HG03108 (cell line): ENCODE results near the gene KIF3A.

Experiments
- ATAC-seq: cut with Tn5 transposase; IDR thresholded peaks from one replicate; pipeline ENCODE4 v1.9.1; 2021; ENCODE audit warnings: moderate library complexity; ENCODE audit not compliant: unreplicated experiment

KIF3A gene

GRCh38 chr5:132736853-132737833 lies at the start of gene KIF3A:
Gene KIF3A, minus strand, starts transcription at chr5:132737546. Its CDS starts 127 bp downstream, at chr5:132737419.
- ATAC-seq, result peak; percentile 87

- no peak for ATAC-seq
These were observed 49.7 kb upstream of the KIF3A start for GRCh38 chr5:132787076-132787475.

GRCh38 chr5:132785864-132786263 lies 48.5 kb upstream of the KIF3A start:
- no peak for ATAC-seq

- no peak for ATAC-seq
These were observed 48.0 kb upstream of the KIF3A start for GRCh38 chr5:132785365-132785764.

GRCh38 chr5:132782101-132782500 lies 44.8 kb upstream of the KIF3A start:
- ATAC-seq, result no peak

GRCh38 chr5:132781029-132781428 lies 43.7 kb upstream of the KIF3A start:
- no peak for ATAC-seq

- no peak for ATAC-seq
These were observed 43.2 kb upstream of the KIF3A start for GRCh38 chr5:132780577-132780976.

GRCh38 chr5:132779961-132780360 lies 42.6 kb upstream of the KIF3A start:
- ATAC-seq, result no peak

GRCh38 chr5:132778856-132779255 lies 41.5 kb upstream of the KIF3A start:
- no peak for ATAC-seq

GRCh38 chr5:132778129-132778528 lies 40.8 kb upstream of the KIF3A start:
- ATAC-seq, result no peak

- peak; percentile 55 for ATAC-seq
These were observed 40.1 kb upstream of the KIF3A start, which contains the start of gene SEPTIN8 for GRCh38 chr5:132777209-132778069. Gene SEPTIN8, minus strand, starts transcription at chr5:132777239. Its CDS starts 102 bp downstream, at chr5:132777137.

- peak; percentile 11 for ATAC-seq
These were observed 39.5 kb upstream of the KIF3A start for GRCh38 chr5:132776938-132777208.

GRCh38 chr5:132776131-132776937 lies 39.0 kb upstream of the KIF3A start:
- peak; percentile 14 for ATAC-seq

- ATAC-seq, result no peak
These were observed 38.2 kb upstream of the KIF3A start for GRCh38 chr5:132775476-132775961.

GRCh38 chr5:132774896-132775295 lies 37.5 kb upstream of the KIF3A start:
- ATAC-seq, result no peak

GRCh38 chr5:132774406-132774805 lies 37.1 kb upstream of the KIF3A start:
- ATAC-seq, result no peak

GRCh38 chr5:132773601-132774355 lies 36.4 kb upstream of the KIF3A start:
- no peak for ATAC-seq

GRCh38 chr5:132773114-132773513 lies 35.8 kb upstream of the KIF3A start:
- no peak for ATAC-seq

- ATAC-seq, result no peak
These were observed 35.1 kb upstream of the KIF3A start for GRCh38 chr5:132772291-132773070.
